ENCODE measurements around the gene TSPYL2.

TSPYL2 gene

GRCh38 chrX:53116101-53116500, 33.9 kb downstream of the TSPYL2 start:
- TF ChIP-seq CTCF (conservative IDR thresholded peaks at IDR 0.05; ENCODE audit: control insufficient read depth, insufficient read depth, low read depth, low read length), result no peak
- peak overlapping the region; percentile 5 for H3K4me3 ChIP-seq (ENCODE audit: control insufficient read depth, low read depth, low read length)
- peak; percentile 88 for DNase-seq (ENCODE audit: low read depth)

GRCh38 chrX:53122013-53122412, 39.8 kb downstream of the TSPYL2 start:
- TF ChIP-seq CTCF (conservative IDR thresholded peaks at IDR 0.05; ENCODE audit: control insufficient read depth, insufficient read depth, low read depth, low read length), result no peak
- no peak overlapping the region for H3K4me3 ChIP-seq (ENCODE audit: control insufficient read depth, low read depth, low read length)
- no peak for DNase-seq (ENCODE audit: low read depth)

GRCh38 chrX:53125506-53125905, 43.3 kb downstream of the TSPYL2 start:
- no peak for TF ChIP-seq CTCF (conservative IDR thresholded peaks at IDR 0.05; ENCODE audit: control insufficient read depth, insufficient read depth, low read depth, low read length)
- DNase-seq (ENCODE audit: low read depth), result peak; percentile 15
- H3K4me3 ChIP-seq (ENCODE audit: control insufficient read depth, low read depth, low read length), result no peak overlapping the region

GRCh38 chrX:53126377-53126776, 44.2 kb downstream of the TSPYL2 start:
- H3K4me3 ChIP-seq (ENCODE audit: control insufficient read depth, low read depth, low read length), result no peak overlapping the region
- TF ChIP-seq CTCF (conservative IDR thresholded peaks at IDR 0.05; ENCODE audit: control insufficient read depth, insufficient read depth, low read depth, low read length), result no peak
- no peak for DNase-seq (ENCODE audit: low read depth)

- H3K4me3 ChIP-seq (ENCODE audit: control insufficient read depth, low read depth, low read length), result no peak overlapping the region
- peak; percentile 33 for DNase-seq (ENCODE audit: low read depth)
- TF ChIP-seq CTCF (conservative IDR thresholded peaks at IDR 0.05; ENCODE audit: control insufficient read depth, insufficient read depth, low read depth, low read length), result no peak
These were observed 46.1 kb downstream of the TSPYL2 start for GRCh38 chrX:53128097-53128749.

- no peak for TF ChIP-seq CTCF (conservative IDR thresholded peaks at IDR 0.05; ENCODE audit: control insufficient read depth, insufficient read depth, low read depth, low read length)
These were observed 51.2 kb downstream of the TSPYL2 start for GRCh38 chrX:53133400-53133799.

GRCh38 chrX:53135581-53135980, 53.4 kb downstream of the TSPYL2 start:
- no peak overlapping the region for H3K4me3 ChIP-seq (ENCODE audit: control insufficient read depth, low read depth, low read length)
- DNase-seq (ENCODE audit: low read depth), result no peak
- TF ChIP-seq CTCF (conservative IDR thresholded peaks at IDR 0.05; ENCODE audit: control insufficient read depth, insufficient read depth, low read depth, low read length), result no peak

More at GRCh38 chrX:53133400-53133799, 51.2 kb downstream of the TSPYL2 start:
- H3K4me3 ChIP-seq (ENCODE audit: control insufficient read depth, low read depth, low read length), result no peak overlapping the region
- no peak for DNase-seq (ENCODE audit: low read depth)

Measured in fibroblast of mammary gland (primary cell).